ENCODE measurements around the gene CLDN1. TPM values are rescaled to one million over a fixed set of nuclear protein-coding genes. Genes with fewer than 3 reads are reported as not detected.

The CLDN1 gene
- total and polyA plus RNA-seq, 2 of the 8 experiments (the other 6 are each of a cell fraction or from before 2014, with no cell fraction given), result 3.1 to 6.1 TPM

GRCh38 chr3:190261015-190261414 lies 61.2 kb downstream of the CLDN1 start:
- Histone ChIP-seq H2BK12ac (ENCODE audit: low read depth, low read length) (no peak overlapping the region), H3K4me2 (ENCODE audit: insufficient read depth in 1 of 2, low read depth in 2 of 2, low read length in 2 of 2) (no peak overlapping the region), H3K79me1 (ENCODE audit: low read depth, low read length) (no peaks in the 10 kb centered on the region), H3K23me2 (ENCODE audit: low read depth, low read length) (no peaks in the 10 kb centered on the region), H3K27me3 (replicated peaks in 1 of 4; ENCODE audit: control insufficient read depth in 3 of 4, extremely low read depth in 1 of 4, insufficient read depth in 3 of 4, low read length in 3 of 4) (no peaks in the 10 kb centered on the region), H2BK120ac (replicated peaks; ENCODE audit: low read depth, low read length) (no peak overlapping the region), H3K56ac (replicated peaks; ENCODE audit: insufficient read length, low read depth, low read length) (no peak overlapping the region), H4K5ac (ENCODE audit: insufficient read length, low read depth, low read length) (no peak overlapping the region), H3K79me2 (ENCODE audit: control insufficient read depth in 1 of 2, insufficient read depth in 2 of 2, low read length in 2 of 2) (no peaks in the 10 kb centered on the region), H3K9me3 (ENCODE audit: insufficient read depth in 2 of 2, low read depth in 1 of 2, low read length in 1 of 2) (no peaks in the 10 kb centered on the region), H3K36me3 (ENCODE audit: control insufficient read depth in 2 of 4, insufficient read depth in 4 of 4, low read length in 3 of 4) (no peaks in the 10 kb centered on the region), H3K4me1 (replicated peaks in 1 of 4; ENCODE audit: control insufficient read depth in 3 of 4, insufficient read depth in 4 of 4, low read length in 3 of 4) (peaks cover 0 to 5% (median under 1%) of the 10 kb centered on the region in 4 experiments; a peak in 2 of 7 replicates), H3K18ac (ENCODE audit: extremely low read depth, low read length) (no peak overlapping the region), H2BK15ac (ENCODE audit: low read length) (no peak overlapping the region), H4K91ac (replicated peaks; ENCODE audit: insufficient read length, low read length) (no peak overlapping the region), H2AFZ (ENCODE audit: low read length) (no peak overlapping the region), H2BK20ac (ENCODE audit: low read length) (no peak overlapping the region), H3K14ac (ENCODE audit: insufficient read length) (no peak overlapping the region), H4K8ac (ENCODE audit: extremely low read depth, insufficient read depth, low read length) (no peak overlapping the region), H3K9ac (replicated peaks in 1 of 4; ENCODE audit: extremely low read depth in 1 of 4, low read depth in 3 of 4, low read length in 3 of 4) (no peak overlapping the region), H4K20me1 (replicated peaks in 1 of 2; ENCODE audit: control insufficient read depth in 1 of 2, insufficient read depth in 2 of 2, low read length in 2 of 2) (no peaks in the 10 kb centered on the region), H2BK5ac (ENCODE audit: low read depth, low read length) (no peak overlapping the region), H3K4me3 (ENCODE audit: extremely low read depth in 1 of 4, insufficient read depth in 2 of 4, low read depth in 3 of 4, low read length in 4 of 4) (no peak overlapping the region), H3K23ac (ENCODE audit: insufficient read length) (no peak overlapping the region), H2AK5ac (ENCODE audit: low read depth, low read length) (no peak overlapping the region), H3K27ac (ENCODE audit: low read depth, low read length) (no peak overlapping the region), H3K4ac (replicated peaks; ENCODE audit: insufficient read length, low read depth, low read length) (no peak overlapping the region)
- 89% methylated on average over 3 of the region's 3 CpGs; no CpG with 5 or more reads in 1 of the 2 experiments for WGBS, 2 experiments (ENCODE audit: extremely low coverage in 1 of 2, insufficient coverage in 1 of 2, insufficient read length in 1 of 2, insufficient replicate concordance in 2 of 2, low coverage in 1 of 2, low lambda C conversion rate in 2 of 2, missing lambda C conversion rate in 1 of 2)
- DNase-seq (ENCODE audit: low read depth in 1 of 2, low spot score in 2 of 2) (no peak), FAIRE-seq (no peak)
- CTCF ChIA-PET (ENCODE audit: partially characterized antibody), result interaction anchor here (0.8 to 1.0 kb wide), 2 partner anchors 11 to 35 kb away, joined by 3 to 4 read pairs; no protein-coding TSS in a partner anchor
- POLR2A ChIA-PET (ENCODE audit: partially characterized antibody), result no interaction called here
- TF ChIP-seq MAFK (IDR thresholded peaks at IDR 0.05; ENCODE audit: low read depth, low read length) (no peak), RFX5 (IDR thresholded peaks at IDR 0.05; ENCODE audit: borderline replicate concordance, low read depth, low read length) (no peak), EGR1 (IDR thresholded peaks at IDR 0.05; ENCODE audit: borderline replicate concordance, low read depth, low read length) (no peak), RXRA (IDR thresholded peaks at IDR 0.05; ENCODE audit: insufficient read depth, low read depth, low read length) (no peak), SRF (IDR thresholded peaks at IDR 0.05; ENCODE audit: low read depth, low read length) (no peak), BCL11A (IDR thresholded peaks at IDR 0.05; ENCODE audit: low read depth in 2 of 2, low read length in 2 of 2) (no peak), TBP (IDR thresholded peaks at IDR 0.05; ENCODE audit: low read depth, low read length) (no peak), ATF3 (IDR thresholded peaks at IDR 0.05; ENCODE audit: insufficient read depth, low read depth, low read length) (no peak), BACH1 (IDR thresholded peaks at IDR 0.05; ENCODE audit: low read length) (no peak), E2F6 (IDR thresholded peaks at IDR 0.05) (no peak), POLR2A (IDR thresholded peaks at IDR 0.05; ENCODE audit: control extremely low read depth in 1 of 2, low read depth in 2 of 2, low read length in 2 of 2) (no peak), NRF1 (IDR thresholded peaks at IDR 0.05; ENCODE audit: low read depth, low read length) (no peak), TEAD4 (IDR thresholded peaks at IDR 0.05; ENCODE audit: low read depth, low read length) (no peak), HDAC2 (IDR thresholded peaks at IDR 0.05; ENCODE audit: borderline replicate concordance in 1 of 2, low read depth in 2 of 2, low read length in 2 of 2) (no peak)

Data from H1 (cell line).